ENCODE data around the gene MT3. TPM values are rescaled to one million over a fixed set of nuclear protein-coding genes. Genes with fewer than 3 reads are reported as not detected.

The MT3 gene
- total RNA-seq, 1 donor from 2014 or later = 7.9 TPM

DNA sequence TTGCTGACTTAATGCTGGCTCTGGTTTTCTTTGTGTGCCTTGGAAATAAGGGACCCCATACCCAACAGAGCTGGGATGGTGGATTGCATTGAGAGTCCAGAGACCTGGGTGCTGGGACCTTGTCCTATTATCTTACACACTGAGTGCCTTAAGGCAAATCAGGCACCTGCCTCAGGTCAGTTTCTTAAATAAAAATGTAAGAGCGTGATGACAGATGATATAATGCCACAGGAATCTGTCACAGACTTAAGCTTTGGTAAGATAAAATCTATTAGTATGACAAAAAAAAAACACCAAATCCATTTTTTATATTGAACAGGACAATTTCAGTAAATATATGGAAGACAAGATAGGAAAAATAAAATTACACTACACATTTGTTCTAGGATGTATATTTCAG lies 50.7 kb downstream of the MT3 start:
- intact Hi-C loops (cut with micrococcal nuclease) = loop anchor here (5.0 kb wide), 1 partner anchor 42 kb away; the partner anchor contains the start of gene MT1X
- H3K4me1 Mint-ChIP-seq (ENCODE audit: low read depth) = peaks cover 41% of the 10 kb centered on the region
- no peaks in the 10 kb centered on the region for H3K36me3 Mint-ChIP-seq (ENCODE audit: low read depth)

More for the DNA sequence above, 50.7 kb downstream of the MT3 start:
- H3K27ac Mint-ChIP-seq = no peak overlapping the region
- no peak overlapping the region for H3K4me3 Mint-ChIP-seq (ENCODE audit: low read depth)
- H3K27me3 Mint-ChIP-seq (ENCODE audit: low read depth) = peaks cover 56% of the 10 kb centered on the region
- no peaks in the 10 kb centered on the region for H3K9me3 Mint-ChIP-seq
- DNase-seq (ENCODE audit: low spot score) = no peak

Other genes with a start within 250 kb of the MT3 start
- 58.8 and 59.8 TPM in 2 replicates for gene AMFR, start 164.0 kb upstream of the MT3 start, total RNA-seq
- 307 and 313 TPM in 2 replicates for gene NUDT21, start 138.2 kb upstream of the MT3 start, total RNA-seq
- gene OGFOD1, start 138.0 kb upstream of the MT3 start, total RNA-seq = 78.0 and 79.7 TPM in 2 replicates
- 11.3 and 18.0 TPM in 2 replicates for gene BBS2, start 69.5 kb upstream of the MT3 start, total RNA-seq
- not detected in 2 replicates for gene MT4, start 24.5 kb upstream of the MT3 start, total RNA-seq
- gene MT2A, start 19.1 kb downstream of the MT3 start, total RNA-seq = 827 and 878 TPM in 2 replicates
- gene MT1E, start 36.3 kb downstream of the MT3 start, total RNA-seq = 181 and 184 TPM in 2 replicates
- gene MT1M, start 43.1 kb downstream of the MT3 start, total RNA-seq = not detected in 2 replicates
- 7.6 and 8.3 TPM in 2 replicates for gene MT1A, start 49.1 kb downstream of the MT3 start, total RNA-seq
- gene MT1B, start 62.4 kb downstream of the MT3 start, total RNA-seq = not detected in 2 replicates
- 6.4 and 8.0 TPM in 2 replicates for gene MT1F, start 68.4 kb downstream of the MT3 start, total RNA-seq
- 21.1 and 24.5 TPM in 2 replicates for gene MT1G, start 78.5 kb downstream of the MT3 start, total RNA-seq
- gene MT1H, start 80.3 kb downstream of the MT3 start, total RNA-seq = not detected in 2 replicates
- gene MT1X, start 92.9 kb downstream of the MT3 start, total RNA-seq = 58.2 and 62.3 TPM in 2 replicates
- 145 and 149 TPM in 2 replicates for gene NUP93, start 140.6 kb downstream of the MT3 start, total RNA-seq